Duodenal mucosa (tissue), 2 donors: Measurements from ENCODE around the gene CASQ2.

Source experiments
- H3K27ac ChIP-seq: one replicate; pipeline ENCODE4 v1.7.0; 2013; ENCODE audit warnings: low read depth, low read length
- H3K27me3 ChIP-seq, 2 donors: one replicate each; pipeline ENCODE4 v1.7.0; 2013; ENCODE audit warnings: low read length in 2 of 2, control low read depth in 1 of 2; ENCODE audit not compliant: insufficient read depth in 2 of 2, control insufficient read depth in 1 of 2
- H3K36me3 ChIP-seq, 2 donors: one replicate each; pipeline ENCODE4 v1.7.0; 2013; ENCODE audit warnings: low read length in 2 of 2, control low read depth in 1 of 2; ENCODE audit not compliant: insufficient read depth in 2 of 2, control insufficient read depth in 1 of 2
- H3K4me1 ChIP-seq, 2 donors: one replicate each; pipeline ENCODE4 v1.7.0; 2013; ENCODE audit warnings: low read length in 2 of 2, control low read depth in 1 of 2; ENCODE audit not compliant: insufficient read depth in 2 of 2, control insufficient read depth in 1 of 2
- H3K4me3 ChIP-seq, 2 donors: one replicate each; pipeline ENCODE4 v1.7.0; 2013; ENCODE audit warnings: low read length in 2 of 2, low read depth in 1 of 2
- H3K9ac ChIP-seq, 2 donors: one replicate each; pipeline ENCODE4 v1.7.0; 2013; ENCODE audit warnings: low read length in 2 of 2, low read depth in 1 of 2
- H3K9me3 ChIP-seq, 2 donors: one replicate each; pipeline ENCODE4 v1.7.0; 2013; ENCODE audit warnings: low read length in 2 of 2, control low read depth in 1 of 2; ENCODE audit not compliant: control insufficient read depth in 1 of 2

The CASQ2 gene

DNA sequence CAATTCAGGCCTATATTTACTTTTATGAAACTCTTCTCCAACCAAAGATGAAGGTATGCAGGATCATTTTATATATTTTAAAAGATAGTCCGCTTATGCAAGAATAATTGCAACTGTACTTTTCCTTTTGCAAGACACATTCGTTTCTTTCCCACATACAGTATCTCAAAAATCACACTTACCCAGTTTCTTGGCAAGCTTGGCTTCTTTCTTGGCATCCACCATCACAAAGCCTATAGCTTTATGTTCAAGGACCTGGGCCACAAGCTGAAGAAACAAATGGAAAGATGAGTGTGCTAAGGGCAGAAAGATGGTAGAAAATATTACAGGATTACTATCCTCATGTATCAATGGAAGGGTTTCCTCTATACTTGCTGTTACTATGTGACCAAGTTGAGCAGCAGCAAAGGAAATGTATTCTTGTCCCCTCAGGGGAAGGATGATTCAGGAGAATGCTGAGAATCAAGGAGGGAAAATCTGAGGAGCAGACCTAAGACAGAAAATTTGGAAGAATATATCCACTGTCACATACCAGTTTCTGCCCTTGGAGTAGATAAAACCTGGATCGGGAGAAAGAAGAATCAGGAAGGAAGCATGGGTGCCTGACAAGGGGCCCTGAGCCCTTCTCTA is 23.8 kb downstream of the CASQ2 start:
- H3K36me3 ChIP-seq, result no peaks in the 10 kb centered on the region
- no peaks in the 10 kb centered on the region for H3K27me3 ChIP-seq
- no peak overlapping the region for H3K4me3 ChIP-seq
- peaks cover 0 to 6% of the 10 kb centered on the region in 2 donors for H3K4me1 ChIP-seq
- no peak overlapping the region for H3K9ac ChIP-seq
- no peak overlapping the region for H3K27ac ChIP-seq
- H3K9me3 ChIP-seq, result no peaks in the 10 kb centered on the region

DNA sequence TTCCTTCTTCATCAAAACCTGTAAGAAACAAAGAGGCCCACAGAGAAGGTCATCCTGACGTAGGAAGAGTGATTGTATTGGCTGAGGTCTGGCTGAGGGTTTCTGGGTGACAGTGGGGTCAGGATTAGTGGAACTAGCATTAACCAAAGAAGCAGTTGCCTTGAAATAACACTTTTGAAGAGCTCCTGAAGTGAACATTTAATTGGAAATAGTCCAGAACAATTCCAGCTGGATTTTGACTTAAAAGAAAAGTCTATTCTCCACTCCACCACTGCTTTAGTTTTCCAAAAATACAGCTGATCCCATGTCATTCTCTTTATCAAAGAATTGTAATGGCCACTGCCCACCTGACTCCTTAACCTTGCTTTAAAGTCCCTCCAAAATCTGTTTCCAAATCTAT is 27.7 kb downstream of the CASQ2 start:
- Histone ChIP-seq H3K4me3 (no peak overlapping the region), H3K27me3 (no peaks in the 10 kb centered on the region), H3K9ac (no peak overlapping the region), H3K36me3 (no peaks in the 10 kb centered on the region), H3K4me1 (no peaks in the 10 kb centered on the region), H3K27ac (no peak overlapping the region), H3K9me3 (no peaks in the 10 kb centered on the region)

DNA sequence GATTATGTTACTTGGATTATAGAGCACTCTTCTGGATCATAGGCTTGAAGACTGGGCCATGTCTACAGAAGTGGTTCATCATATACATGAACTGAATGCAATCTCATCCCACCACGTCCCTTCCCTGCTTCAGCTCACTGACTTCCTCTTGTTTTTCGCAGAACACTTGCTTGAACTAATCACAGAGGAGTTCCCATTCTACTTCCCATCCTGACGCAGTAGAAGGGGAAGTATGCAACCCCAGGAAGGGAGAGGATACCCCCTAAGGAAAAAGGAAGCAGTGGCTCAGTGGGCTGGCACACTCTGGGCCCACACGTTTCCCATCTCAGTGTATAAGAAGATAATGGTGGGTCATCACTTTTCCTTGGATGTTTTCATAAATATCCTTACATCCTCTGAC is 36.2 kb downstream of the CASQ2 start:
- Histone ChIP-seq H3K9ac (no peak overlapping the region), H3K9me3 (no peaks in the 10 kb centered on the region), H3K36me3 (no peaks in the 10 kb centered on the region), H3K4me1 (no peaks in the 10 kb centered on the region), H3K4me3 (no peak overlapping the region), H3K27ac (no peak overlapping the region), H3K27me3 (no peaks in the 10 kb centered on the region)

DNA sequence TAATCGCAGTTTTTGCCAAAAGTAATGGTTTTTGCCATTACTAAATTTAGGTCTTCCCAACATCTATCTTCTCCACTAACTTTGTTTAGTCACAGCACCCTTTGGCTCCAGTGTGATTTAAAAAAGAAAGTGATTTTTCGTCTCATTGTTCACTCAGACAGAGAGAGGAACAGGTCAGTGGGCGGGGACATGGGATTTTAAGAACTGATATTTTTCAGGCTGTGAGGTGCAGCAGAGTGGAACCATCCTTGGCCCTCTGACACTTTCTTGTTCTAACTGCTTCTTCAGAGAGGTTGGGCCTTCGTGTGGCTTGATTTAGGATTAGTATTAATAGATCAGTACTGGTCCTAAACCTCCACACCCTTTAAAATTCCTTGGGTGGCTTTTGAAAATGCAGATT is 38.8 kb downstream of the CASQ2 start:
- Histone ChIP-seq H3K4me1 (no peaks in the 10 kb centered on the region), H3K4me3 (no peak overlapping the region), H3K27ac (no peak overlapping the region), H3K9ac (no peak overlapping the region), H3K27me3 (no peaks in the 10 kb centered on the region), H3K9me3 (no peaks in the 10 kb centered on the region), H3K36me3 (no peaks in the 10 kb centered on the region)

DNA sequence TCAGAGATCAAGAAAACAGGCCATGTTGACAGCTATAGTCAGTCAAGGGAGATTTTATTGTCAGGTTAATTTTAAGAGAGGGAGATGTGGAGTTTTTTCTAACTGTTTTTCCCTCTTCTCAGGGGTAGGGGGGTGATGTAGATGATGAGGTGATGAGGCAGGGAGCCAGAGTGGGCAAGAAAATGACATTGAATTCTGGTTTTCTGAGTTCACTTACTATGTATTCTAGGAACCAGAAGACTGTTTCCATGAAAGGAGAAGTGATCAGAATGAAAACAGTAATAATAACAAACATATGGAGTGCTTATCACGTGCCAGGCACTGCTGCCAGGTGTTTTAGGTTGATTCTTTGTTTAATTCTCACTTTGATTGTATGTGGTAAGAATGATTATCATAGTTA is 40.2 kb downstream of the CASQ2 start:
- H3K9ac ChIP-seq, result no peak overlapping the region
- no peaks in the 10 kb centered on the region for H3K36me3 ChIP-seq
- H3K9me3 ChIP-seq, result no peaks in the 10 kb centered on the region
- peak overlapping the region; percentile 27 for H3K27ac ChIP-seq
- H3K4me3 ChIP-seq, result no peak overlapping the region
- no peaks in the 10 kb centered on the region for H3K27me3 ChIP-seq
- H3K4me1 ChIP-seq, result no peaks in the 10 kb centered on the region

DNA sequence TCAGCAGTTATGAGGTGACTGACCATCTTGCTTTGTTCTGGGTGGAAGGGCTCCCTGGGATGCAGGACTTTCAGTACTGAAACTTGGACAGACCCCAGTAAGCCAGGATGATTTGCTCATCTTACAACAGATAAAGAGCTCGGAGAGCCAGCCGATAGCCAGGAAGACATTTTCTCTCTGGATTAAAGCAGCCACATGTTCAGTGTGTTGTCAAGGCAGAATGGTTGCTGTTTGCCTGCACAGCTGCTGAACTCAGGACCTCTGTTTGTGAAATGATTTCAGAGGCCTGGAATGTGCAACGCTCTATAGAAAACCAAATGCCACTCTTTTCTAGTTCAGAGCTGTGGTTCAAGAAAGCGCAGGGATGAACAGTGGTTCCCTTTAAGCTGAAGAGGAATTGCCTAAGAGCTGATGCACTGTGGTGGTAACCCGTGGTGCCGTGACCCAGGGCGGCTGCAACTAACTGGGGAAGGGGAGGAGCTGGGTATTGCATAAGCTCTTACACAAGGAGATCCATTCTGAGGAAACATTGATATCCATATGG is 40.7 kb downstream of the CASQ2 start:
- H3K9me3 ChIP-seq, result no peaks in the 10 kb centered on the region
- no peaks in the 10 kb centered on the region for H3K36me3 ChIP-seq
- no peak overlapping the region for H3K9ac ChIP-seq
- no peaks in the 10 kb centered on the region for H3K27me3 ChIP-seq
- no peaks in the 10 kb centered on the region for H3K4me1 ChIP-seq
- no peak overlapping the region for H3K4me3 ChIP-seq
- H3K27ac ChIP-seq, result no peak overlapping the region

DNA sequence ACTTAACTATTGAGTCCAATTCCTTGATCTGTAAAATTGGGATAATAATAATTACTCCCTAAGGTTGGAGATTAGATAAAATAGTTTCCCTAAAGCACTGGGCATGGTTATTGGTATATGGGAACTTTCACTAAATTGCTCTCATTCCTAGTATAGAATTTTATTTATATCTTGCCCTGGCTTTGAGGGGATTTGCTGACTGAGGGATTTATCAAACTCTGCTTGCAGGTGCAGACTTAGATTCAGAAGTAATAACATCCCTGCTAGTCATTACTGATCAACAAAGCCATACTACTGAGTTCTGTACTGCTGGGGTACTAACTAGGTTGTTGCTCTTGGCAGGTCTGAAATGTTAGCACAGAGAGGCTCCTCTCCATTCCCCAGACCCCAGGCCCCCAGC is 41.9 kb downstream of the CASQ2 start:
- no peaks in the 10 kb centered on the region for H3K9me3 ChIP-seq
- no peaks in the 10 kb centered on the region for H3K36me3 ChIP-seq
- H3K27ac ChIP-seq, result no peak overlapping the region

DNA sequence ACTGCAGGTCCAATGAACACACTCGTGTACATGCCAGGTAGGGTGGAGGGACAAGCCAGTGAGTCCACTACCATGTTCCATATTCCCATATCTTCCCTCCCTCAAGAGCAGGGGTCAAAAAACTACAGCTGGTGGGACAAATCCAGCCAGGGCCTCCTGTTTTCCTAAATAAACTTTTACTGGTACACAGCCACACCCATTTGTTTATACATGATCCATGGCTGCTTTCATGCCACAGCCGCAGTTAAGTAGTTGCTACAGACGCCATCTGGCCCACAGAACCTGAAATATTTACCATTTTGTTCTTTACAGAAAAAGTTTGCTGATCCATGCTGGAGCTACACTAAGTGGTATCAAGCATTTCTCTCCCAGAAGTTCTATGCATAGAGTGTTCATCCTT is 42.4 kb downstream of the CASQ2 start:
- Histone ChIP-seq H3K27me3 (no peaks in the 10 kb centered on the region), H3K4me3 (no peak overlapping the region), H3K9me3 (no peaks in the 10 kb centered on the region), H3K36me3 (no peaks in the 10 kb centered on the region), H3K27ac (peak overlapping the region; percentile 15), H3K4me1 (no peaks in the 10 kb centered on the region), H3K9ac (no peak overlapping the region)

More for the DNA sequence above, 41.9 kb downstream of the CASQ2 start:
- no peaks in the 10 kb centered on the region for H3K27me3 ChIP-seq
- no peak overlapping the region for H3K9ac ChIP-seq
- H3K4me1 ChIP-seq, result no peaks in the 10 kb centered on the region
- H3K4me3 ChIP-seq, result no peak overlapping the region

DNA sequence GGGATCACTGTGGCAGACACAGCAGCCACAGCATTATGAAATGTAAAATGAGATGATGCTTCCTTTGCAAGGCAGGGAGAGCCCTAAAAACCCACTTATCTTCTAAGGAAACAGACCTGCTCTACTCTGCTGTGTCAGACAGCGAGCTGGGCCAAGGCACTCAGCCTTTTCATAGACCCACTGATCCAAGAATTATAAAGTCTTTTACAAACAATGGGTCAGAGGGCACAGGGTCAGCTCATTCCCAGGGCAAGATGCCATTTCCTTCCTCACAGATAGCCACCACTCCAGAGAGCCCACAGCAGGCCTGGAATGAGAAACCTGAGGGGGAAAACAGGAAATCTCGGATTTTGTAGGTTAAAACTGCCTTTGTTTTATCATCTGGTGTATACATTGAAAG is 42.9 kb downstream of the CASQ2 start:
- H3K4me3 ChIP-seq, result no peak overlapping the region
- H3K27ac ChIP-seq, result no peak overlapping the region
- H3K9ac ChIP-seq, result no peak overlapping the region
- no peaks in the 10 kb centered on the region for H3K36me3 ChIP-seq
- H3K9me3 ChIP-seq, result no peaks in the 10 kb centered on the region
- no peaks in the 10 kb centered on the region for H3K4me1 ChIP-seq
- H3K27me3 ChIP-seq, result no peaks in the 10 kb centered on the region

DNA sequence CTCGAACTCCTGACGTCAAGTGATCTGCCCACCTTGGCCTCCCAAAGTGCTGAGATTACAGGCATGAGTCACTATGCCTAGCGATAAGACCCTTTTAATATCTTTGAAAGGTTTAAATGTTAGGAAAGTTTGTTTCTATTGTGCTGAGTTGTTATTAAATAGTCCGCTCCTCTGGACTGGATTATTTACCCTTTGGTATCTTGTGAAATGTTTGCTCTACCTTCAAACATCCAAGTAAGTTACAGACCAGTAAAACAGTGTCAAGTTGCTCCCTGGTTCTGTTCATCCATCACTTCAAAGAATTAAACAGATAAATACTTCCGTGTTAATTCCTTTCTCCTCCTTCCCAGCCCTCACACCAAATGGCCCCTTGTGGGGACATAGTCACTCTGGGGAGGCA is 44.8 kb downstream of the CASQ2 start:
- Histone ChIP-seq H3K27me3 (no peaks in the 10 kb centered on the region), H3K27ac (no peak overlapping the region), H3K36me3 (no peaks in the 10 kb centered on the region), H3K4me3 (no peak overlapping the region), H3K4me1 (no peaks in the 10 kb centered on the region), H3K9ac (no peak overlapping the region), H3K9me3 (no peaks in the 10 kb centered on the region)

DNA sequence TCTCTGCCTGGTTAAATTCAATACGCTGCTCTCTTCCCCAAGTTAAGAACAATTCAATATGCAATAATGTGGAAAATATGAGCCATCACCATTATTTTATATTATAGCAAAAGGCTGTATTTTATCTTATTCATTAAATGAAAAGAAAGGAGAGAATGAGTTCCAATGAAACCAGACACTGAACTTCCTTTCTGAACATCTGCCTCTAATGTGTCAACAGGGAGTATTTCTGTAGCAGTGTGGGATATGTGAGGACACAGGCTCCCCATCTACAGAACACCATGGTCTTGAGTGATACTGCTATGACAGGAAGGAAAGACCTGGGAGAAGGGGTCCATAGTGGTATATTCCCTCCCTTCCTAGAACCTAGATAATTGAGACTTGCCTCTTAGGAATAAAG is 46.3 kb downstream of the CASQ2 start:
- no peaks in the 10 kb centered on the region for H3K4me1 ChIP-seq
- H3K4me3 ChIP-seq, result no peak overlapping the region
- no peaks in the 10 kb centered on the region for H3K36me3 ChIP-seq
- H3K27me3 ChIP-seq, result no peaks in the 10 kb centered on the region
- H3K27ac ChIP-seq, result no peak overlapping the region
- no peak overlapping the region for H3K9ac ChIP-seq
- no peaks in the 10 kb centered on the region for H3K9me3 ChIP-seq
